ENCODE data around the gene ZNF766. TPM values are rescaled to one million over a fixed set of nuclear protein-coding genes. Genes with fewer than 3 reads are reported as not detected.

ZNF766 gene
- total and polyA plus RNA-seq, 9 of the 15 experiments (the other 6 are each of a cell fraction or from before 2014, with no cell fraction given) = 6.7 to 23.0 (median 11.2) TPM

DNA sequence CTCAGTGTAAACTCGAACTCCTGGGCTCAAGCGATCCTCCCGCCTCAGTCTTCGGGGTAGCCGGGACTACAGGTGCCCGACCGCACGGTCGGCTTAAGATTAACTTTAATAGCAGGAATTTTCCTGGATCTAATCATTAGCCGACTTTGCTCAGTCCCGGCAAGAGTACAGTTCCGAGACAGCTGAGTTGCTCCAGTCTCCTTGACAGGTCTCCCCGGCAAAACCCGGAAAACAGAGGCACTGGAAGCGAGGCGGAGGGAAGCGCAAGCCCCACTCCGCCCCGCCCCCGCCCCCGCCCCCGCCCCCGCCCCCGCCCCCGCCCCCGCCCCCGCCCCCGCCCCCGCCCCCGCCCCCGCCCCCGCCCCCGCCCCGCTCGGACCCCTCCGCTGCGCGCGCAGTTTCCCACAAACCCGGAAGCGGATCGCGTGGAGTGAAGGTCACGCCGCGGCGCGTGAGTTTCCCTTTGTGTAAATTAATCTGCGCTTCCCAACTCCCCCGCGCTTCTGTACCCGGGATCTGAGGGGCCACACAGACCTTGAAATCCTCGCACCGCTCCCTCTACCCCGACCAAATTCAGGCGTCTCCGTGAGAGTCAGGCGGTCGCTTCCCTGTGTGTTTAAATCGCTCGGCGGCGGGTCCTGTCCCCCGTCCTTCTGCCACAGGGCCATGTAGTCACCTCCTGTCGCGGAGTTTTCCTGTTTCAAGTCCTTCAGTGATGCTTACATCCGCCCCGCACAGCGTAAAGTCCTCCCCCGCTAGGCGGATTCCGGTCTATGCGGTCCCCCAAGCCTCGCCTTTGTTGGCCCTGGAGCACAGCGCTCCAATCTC, 27.6 kb downstream of the ZNF766 start, which contains the start of gene ZNF480 (continued):
- TF ChIP-seq, protein P1, sequence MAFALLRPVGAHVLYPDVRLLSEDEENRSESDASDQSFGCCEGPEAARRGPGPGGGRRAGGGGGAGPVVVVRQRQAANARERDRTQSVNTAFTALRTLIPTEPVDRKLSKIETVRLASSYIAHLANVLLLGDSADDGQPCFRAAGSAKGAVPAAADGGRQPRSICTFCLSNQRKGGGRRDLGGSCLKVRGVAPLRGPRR (CRISPR knock-in tag; IDR thresholded peaks at IDR 0.05) = no peak
- TF ChIP-seq NR2F6 (CRISPR knock-in tag; IDR thresholded peaks at IDR 0.05) = no peak
- no peak for TF ChIP-seq FOXA3 (CRISPR knock-in tag; conservative IDR thresholded peaks at IDR 0.05 in 1 of 2, IDR thresholded peaks at IDR 0.05 in 1 of 2)
- peak; percentile 28 for TF ChIP-seq TAF9B (IDR thresholded peaks at IDR 0.05; ENCODE audit: partially characterized antibody)
- no peak for TF ChIP-seq ZNF696 (CRISPR knock-in tag; conservative IDR thresholded peaks at IDR 0.05)
- TF ChIP-seq CHD1 (IDR thresholded peaks at IDR 0.05; ENCODE audit: low read length) = peak; percentile 73
- TF ChIP-seq, protein P2, sequence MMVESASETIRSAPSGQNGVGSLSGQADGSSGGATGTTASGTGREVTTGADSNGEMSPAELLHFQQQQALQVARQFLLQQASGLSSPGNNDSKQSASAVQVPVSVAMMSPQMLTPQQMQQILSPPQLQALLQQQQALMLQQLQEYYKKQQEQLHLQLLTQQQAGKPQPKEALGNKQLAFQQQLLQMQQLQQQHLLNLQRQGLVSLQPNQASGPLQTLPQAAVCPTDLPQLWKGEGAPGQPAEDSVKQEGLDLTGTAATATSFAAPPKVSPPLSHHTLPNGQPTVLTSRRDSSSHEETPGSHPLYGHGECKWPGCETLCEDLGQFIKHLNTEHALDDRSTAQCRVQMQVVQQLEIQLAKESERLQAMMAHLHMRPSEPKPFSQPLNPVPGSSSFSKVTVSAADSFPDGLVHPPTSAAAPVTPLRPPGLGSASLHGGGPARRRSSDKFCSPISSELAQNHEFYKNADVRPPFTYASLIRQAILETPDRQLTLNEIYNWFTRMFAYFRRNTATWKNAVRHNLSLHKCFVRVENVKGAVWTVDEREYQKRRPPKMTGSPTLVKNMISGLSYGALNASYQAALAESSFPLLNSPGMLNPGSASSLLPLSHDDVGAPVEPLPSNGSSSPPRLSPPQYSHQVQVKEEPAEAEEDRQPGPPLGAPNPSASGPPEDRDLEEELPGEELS (CRISPR knock-in tag; IDR thresholded peaks at IDR 0.05; ENCODE audit: borderline replicate concordance) = no peak
- TF ChIP-seq ZNF436 (CRISPR knock-in tag; IDR thresholded peaks at IDR 0.05) = no peak
- TF ChIP-seq, protein P3, sequence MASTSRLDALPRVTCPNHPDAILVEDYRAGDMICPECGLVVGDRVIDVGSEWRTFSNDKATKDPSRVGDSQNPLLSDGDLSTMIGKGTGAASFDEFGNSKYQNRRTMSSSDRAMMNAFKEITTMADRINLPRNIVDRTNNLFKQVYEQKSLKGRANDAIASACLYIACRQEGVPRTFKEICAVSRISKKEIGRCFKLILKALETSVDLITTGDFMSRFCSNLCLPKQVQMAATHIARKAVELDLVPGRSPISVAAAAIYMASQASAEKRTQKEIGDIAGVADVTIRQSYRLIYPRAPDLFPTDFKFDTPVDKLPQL (IDR thresholded peaks at IDR 0.05; ENCODE audit: extremely low read depth, insufficient read length) = no peak
- TF ChIP-seq PML (IDR thresholded peaks at IDR 0.05; ENCODE audit: low read length) = no peak
- no peak for TF ChIP-seq C11orf30 (IDR thresholded peaks at IDR 0.05; ENCODE audit: low read depth)
- TF ChIP-seq FOXM1 (IDR thresholded peaks at IDR 0.05; ENCODE audit: low read depth) = no peak
- TF ChIP-seq FOXM1 (CRISPR knock-in tag; IDR thresholded peaks at IDR 0.05; ENCODE audit: low read depth) = no peak
- TF ChIP-seq HDAC2 (IDR thresholded peaks at IDR 0.05) = 0 out of 2 replicates have a peak, but pooled peaks have one; percentile 39
- TF ChIP-seq, protein P4, sequence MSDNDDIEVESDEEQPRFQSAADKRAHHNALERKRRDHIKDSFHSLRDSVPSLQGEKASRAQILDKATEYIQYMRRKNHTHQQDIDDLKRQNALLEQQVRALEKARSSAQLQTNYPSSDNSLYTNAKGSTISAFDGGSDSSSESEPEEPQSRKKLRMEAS (CRISPR knock-in tag; IDR thresholded peaks at IDR 0.05) = peak; percentile 30; the same call in 1 of the 2 replicates
- no peak for TF ChIP-seq CHD2 (IDR thresholded peaks at IDR 0.05; ENCODE audit: low read depth, low read length)
